ENCODE results near the gene LUC7L2. TPM values are rescaled to one million over a fixed set of nuclear protein-coding genes. Genes with fewer than 3 reads are reported as not detected.

Gene LUC7L2
- total and polyA plus RNA-seq, 2 of the 8 experiments (the other 6 are each of a cell fraction or from before 2014, with no cell fraction given) = 22.9 to 67.8 TPM

- ChIA-PET POLR2A (ENCODE audit: partially characterized antibody) (interaction anchor here (0.8 to 2.6 kb wide), 12 partner anchors 10 to 232 kb away, joined by 3 to 30 read pairs (median 4); partner anchors contain the start of genes LUC7L2 and UBN2), CTCF (ENCODE audit: partially characterized antibody) (interaction anchor here (0.6 to 8.9 kb wide), 7 partner anchors 11 to 60 kb away, joined by 3 to 54 read pairs (median 3); no protein-coding TSS in a partner anchor)
- Histone ChIP-seq H3K79me1 (ENCODE audit: low read depth, low read length) (0 out of 2 replicates have a peak, but pooled peaks cover 2% of the 10 kb centered on the region), H2AK5ac (ENCODE audit: low read depth, low read length) (no peak overlapping the region), H3K56ac (replicated peaks; ENCODE audit: insufficient read length, low read depth, low read length) (no peak overlapping the region), H3K23ac (ENCODE audit: insufficient read length) (no peak overlapping the region), H3K4me2 (ENCODE audit: insufficient read depth in 1 of 2, low read depth in 2 of 2, low read length in 2 of 2) (no peak overlapping the region; a peak in 3 of 4 replicates), H2BK15ac (ENCODE audit: low read length) (no peak overlapping the region), H3K79me2 (ENCODE audit: control insufficient read depth in 1 of 2, insufficient read depth in 2 of 2, low read length in 2 of 2) (peaks cover 0 to 21% of the 10 kb centered on the region in 2 experiments; a peak in 2 of 4 replicates), H3K9ac (replicated peaks in 1 of 4; ENCODE audit: extremely low read depth in 1 of 4, low read depth in 3 of 4, low read length in 3 of 4) (no peak overlapping the region), H3K14ac (ENCODE audit: insufficient read length) (no peak overlapping the region), H2BK12ac (ENCODE audit: low read depth, low read length) (no peak overlapping the region), H2BK20ac (ENCODE audit: low read length) (no peak overlapping the region), H3K9me3 (ENCODE audit: insufficient read depth in 2 of 2, low read depth in 1 of 2, low read length in 1 of 2) (peaks cover 0 to 5% of the 10 kb centered on the region in 2 experiments; a peak in 2 of 4 replicates), H3K27me3 (replicated peaks in 1 of 4; ENCODE audit: control insufficient read depth in 3 of 4, extremely low read depth in 1 of 4, insufficient read depth in 3 of 4, low read length in 3 of 4) (peaks cover 0 to 1% (median 0%) of the 10 kb centered on the region in 4 experiments; a peak in 1 of 7 replicates), H3K4ac (replicated peaks; ENCODE audit: insufficient read length, low read depth, low read length) (no peak overlapping the region), H4K91ac (replicated peaks; ENCODE audit: insufficient read length, low read length) (no peak overlapping the region), H4K20me1 (replicated peaks in 1 of 2; ENCODE audit: control insufficient read depth in 1 of 2, insufficient read depth in 2 of 2, low read length in 2 of 2) (no peaks in the 10 kb centered on the region), H3K4me3 (ENCODE audit: extremely low read depth in 1 of 4, insufficient read depth in 2 of 4, low read depth in 3 of 4, low read length in 4 of 4) (peak overlapping the region; percentile 79 to 98 (median 92); a peak in 6 of 8 replicates), H3K27ac (ENCODE audit: low read depth, low read length) (no peak overlapping the region), H2BK120ac (replicated peaks; ENCODE audit: low read depth, low read length) (no peak overlapping the region), H3K18ac (ENCODE audit: extremely low read depth, low read length) (no peak overlapping the region), H4K5ac (ENCODE audit: insufficient read length, low read depth, low read length) (no peak overlapping the region), H4K8ac (ENCODE audit: extremely low read depth, insufficient read depth, low read length) (no peak overlapping the region), H3K36me3 (ENCODE audit: control insufficient read depth in 2 of 4, insufficient read depth in 4 of 4, low read length in 3 of 4) (0 out of 8 replicates have a peak, but pooled peaks cover 0 to 3% (median 0%) of the 10 kb centered on the region in 4 experiments), H3K4me1 (replicated peaks in 1 of 4; ENCODE audit: control insufficient read depth in 3 of 4, insufficient read depth in 4 of 4, low read length in 3 of 4) (peaks cover 0 to 5% (median 4%) of the 10 kb centered on the region in 4 experiments; a peak in 5 of 7 replicates), H2BK5ac (ENCODE audit: low read depth, low read length) (no peak overlapping the region), H2AFZ (ENCODE audit: low read length) (no peak overlapping the region), H3K23me2 (ENCODE audit: low read depth, low read length) (peaks cover 2% of the 10 kb centered on the region; the same call in 1 of the 2 replicates)
- DNase-seq (ENCODE audit: low read depth in 1 of 2, low spot score in 2 of 2) (no peak), FAIRE-seq (no peak)
- TF ChIP-seq SIN3A (conservative IDR thresholded peaks at IDR 0.05 in 1 of 2, IDR thresholded peaks at IDR 0.05 in 1 of 2; ENCODE audit: low read depth in 1 of 2, low read length in 2 of 2) (no peak), KDM4A (IDR thresholded peaks at IDR 0.05; ENCODE audit: low read depth, low read length, severe bottlenecking) (peak; percentile 37)
- 84% methylated on average over 13 of the region's 13 CpGs; no CpG with 5 or more reads in 1 of the 2 experiments for WGBS, 2 experiments (ENCODE audit: extremely low coverage in 1 of 2, insufficient coverage in 1 of 2, insufficient read length in 1 of 2, insufficient replicate concordance in 2 of 2, low coverage in 1 of 2, low lambda C conversion rate in 2 of 2, missing lambda C conversion rate in 1 of 2)
These were observed 20.0 kb upstream of the LUC7L2 start for GRCh38 chr7:139339698-139340036.

All from H1 (cell line).